ENCODE results near the gene RAB3D.

Gene RAB3D

GRCh38 chr19:11295180-11295579 lies 44.3 kb downstream of the RAB3D start:
- no peak for DNase-seq (ENCODE audit: low read depth)

- DNase-seq (ENCODE audit: low read depth) = peak; percentile 82
Measured at GRCh38 chr19:11293433-11294389, 45.7 kb downstream of the RAB3D start.

- DNase-seq (ENCODE audit: low read depth) = no peak
Measured at GRCh38 chr19:11291991-11292390, 47.5 kb downstream of the RAB3D start.

GRCh38 chr19:11291415-11291814 lies 48.0 kb downstream of the RAB3D start:
- DNase-seq (ENCODE audit: low read depth) = no peak

DNA sequence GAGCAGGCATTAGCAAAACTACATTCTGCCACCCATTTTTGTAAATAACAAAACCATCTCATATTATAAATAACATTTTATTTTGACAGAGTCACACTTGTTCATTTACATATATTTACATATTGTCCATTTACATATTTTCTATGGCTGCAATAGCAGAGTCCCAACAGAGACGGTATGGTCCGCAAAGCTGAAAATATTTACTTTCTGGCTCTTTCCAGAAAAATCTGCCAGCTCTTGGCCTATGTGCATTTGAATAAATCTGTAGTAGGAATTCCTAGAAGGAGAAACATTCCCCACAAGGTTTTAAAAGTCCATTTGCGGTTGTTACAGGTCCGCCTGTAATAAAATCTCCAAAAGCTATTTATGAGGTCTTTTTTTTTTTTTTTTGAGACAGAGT lies 49.2 kb downstream of the RAB3D start:
- DNase-seq (ENCODE audit: low read depth) = no peak

DNA sequence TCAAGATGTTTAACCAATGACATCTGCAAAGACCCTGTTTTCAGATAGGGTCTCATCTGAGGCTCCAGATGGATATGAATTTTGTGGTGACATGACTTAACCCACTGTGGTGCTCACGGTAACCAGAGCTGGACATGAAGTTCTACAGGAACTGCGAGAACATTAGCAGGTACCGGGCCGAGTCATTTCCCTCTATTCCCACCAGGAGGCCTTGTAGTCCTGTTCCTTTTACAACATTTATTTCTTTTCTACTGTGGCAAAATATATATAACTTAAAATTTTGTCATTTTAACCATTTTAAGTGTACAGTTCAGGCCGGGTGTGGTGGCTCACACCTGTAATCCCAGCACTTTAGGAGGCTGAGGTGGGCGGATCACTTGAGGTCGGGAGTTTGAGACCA lies 51.1 kb downstream of the RAB3D start:
- no peak for DNase-seq (ENCODE audit: low read depth)

DNA sequence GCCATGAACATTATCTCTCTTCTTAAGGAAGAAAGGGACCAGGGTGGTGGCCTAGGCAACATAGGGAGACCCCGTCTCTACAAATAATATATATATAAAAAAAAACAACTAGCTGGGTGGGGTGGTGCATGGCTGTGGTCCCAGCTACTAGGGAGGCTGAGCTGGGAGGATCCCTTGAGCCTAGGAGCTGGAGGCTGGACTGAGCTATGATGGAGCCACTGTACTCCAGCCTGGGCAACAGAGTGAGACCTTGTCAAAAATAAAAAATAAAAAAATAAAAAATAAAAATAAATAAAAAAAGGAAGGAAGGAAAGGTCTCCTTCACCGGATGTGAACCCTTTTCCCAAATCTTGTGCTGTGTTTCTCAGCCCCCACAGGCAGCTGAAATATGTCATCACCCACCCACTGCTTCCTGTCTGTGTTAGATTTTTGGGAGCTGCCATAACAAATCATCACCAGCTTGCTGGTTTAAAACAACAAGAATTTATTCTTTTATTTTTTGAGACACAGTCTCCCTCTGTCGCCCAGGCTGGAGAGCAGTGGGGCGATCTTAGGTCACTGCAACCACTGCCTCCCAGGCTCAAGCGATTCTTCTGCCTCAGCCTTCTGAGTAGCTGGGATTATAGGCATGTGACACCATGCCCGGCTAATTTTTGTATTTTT lies 53.0 kb downstream of the RAB3D start:
- DNase-seq (ENCODE audit: low read depth) = no peak

DNA sequence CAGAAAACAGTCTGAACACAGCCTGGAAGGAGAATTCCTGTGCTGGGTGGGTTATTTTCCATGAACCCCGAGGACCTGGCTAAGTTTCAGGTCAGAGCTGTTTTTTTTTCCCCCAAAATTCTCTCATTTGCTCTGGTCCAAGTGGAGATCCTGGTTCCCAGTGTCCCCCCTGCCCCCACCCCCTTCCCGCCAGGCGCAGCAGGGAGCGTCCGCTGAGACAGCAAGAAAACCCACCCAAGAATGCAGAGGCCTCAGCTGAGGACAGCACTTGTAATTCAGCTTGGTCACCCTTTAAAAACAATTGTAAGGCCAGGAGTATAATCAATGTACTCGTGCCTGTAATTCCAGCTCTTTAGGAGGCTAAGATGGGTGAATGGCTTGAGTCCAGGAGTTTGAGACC lies 54.9 kb downstream of the RAB3D start:
- no peak for DNase-seq (ENCODE audit: low read depth)

DNA sequence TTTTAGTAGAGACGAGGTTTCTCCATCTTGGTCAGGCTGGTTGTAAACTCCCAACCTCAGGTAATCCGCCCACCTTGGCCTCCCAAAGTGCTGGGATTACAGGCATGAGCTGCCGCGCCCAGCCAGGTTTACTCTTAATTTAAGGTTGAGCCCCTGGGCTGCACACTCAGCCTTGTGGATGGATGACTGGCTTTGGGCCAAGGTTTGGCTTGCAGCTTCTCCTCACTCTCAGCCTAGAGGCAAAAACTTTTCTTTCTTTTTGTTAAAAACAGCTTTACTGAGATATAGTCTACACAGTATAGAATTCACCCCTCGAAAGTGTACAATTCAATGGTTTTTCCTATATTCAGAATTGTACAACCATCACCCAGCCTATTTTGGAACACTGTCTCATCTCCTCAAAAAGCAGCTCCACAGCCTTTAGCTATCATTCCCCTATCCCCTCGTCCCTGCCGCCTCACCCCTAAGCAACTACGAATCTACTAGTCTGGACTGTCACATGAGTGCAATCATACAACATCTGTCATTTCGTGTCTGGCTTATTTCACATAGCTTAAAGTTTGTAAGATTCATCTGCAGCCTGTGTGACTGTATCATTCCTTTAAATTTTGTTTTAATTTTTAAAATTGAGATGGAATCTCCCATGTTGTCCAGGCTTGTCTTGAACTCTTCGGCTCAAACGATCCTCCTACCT lies 58.0 kb downstream of the RAB3D start:
- no peak for DNase-seq (ENCODE audit: low read depth)

- no peak for DNase-seq (ENCODE audit: low read depth)
Measured at GRCh38 chr19:11279505-11280236, 59.8 kb downstream of the RAB3D start.

GRCh38 chr19:11278670-11279069 lies 60.8 kb downstream of the RAB3D start:
- DNase-seq (ENCODE audit: low read depth) = no peak

- DNase-seq (ENCODE audit: low read depth) = no peak
Measured at GRCh38 chr19:11274533-11275086, 64.8 kb downstream of the RAB3D start.

- no peak for DNase-seq (ENCODE audit: low read depth)
Measured at GRCh38 chr19:11273989-11274388, 65.5 kb downstream of the RAB3D start.

- no peak for DNase-seq (ENCODE audit: low read depth)
Measured at GRCh38 chr19:11273296-11273695, 66.2 kb downstream of the RAB3D start.

Data from GM04504 (cell line).